Nephron progenitor cell (in vitro differentiated cells): ENCODE measurements around the gene TTC34.

ENCODE experiments used
- DNase-seq: peaks from one replicate; pipeline ENCODE4 v3.0.0; 2021
- H3K27ac Mint-ChIP-seq: 2 replicates; pipeline ENCODE4 v1.8.0; 2021; ENCODE audit warnings: mild to moderate bottlenecking, moderate library complexity, mixed read lengths
- H3K27me3 Mint-ChIP-seq: 2 replicates; pipeline ENCODE4 v1.8.0; 2021; ENCODE audit warnings: mild to moderate bottlenecking, low read depth, mixed read lengths; ENCODE audit not compliant: poor library complexity
- H3K36me3 Mint-ChIP-seq: 2 replicates; pipeline ENCODE4 v1.8.0; 2021; ENCODE audit warnings: low read depth, mixed read lengths
- H3K4me1 Mint-ChIP-seq: 2 replicates; pipeline ENCODE4 v1.8.0; 2021; ENCODE audit warnings: mixed read lengths
- H3K4me3 Mint-ChIP-seq: 2 replicates; pipeline ENCODE4 v1.8.0; 2021; ENCODE audit warnings: mild to moderate bottlenecking, moderate library complexity, mixed read lengths
- H3K9me3 Mint-ChIP-seq: 2 replicates; pipeline ENCODE4 v1.8.0; 2021; ENCODE audit warnings: mild to moderate bottlenecking, moderate library complexity, mixed read lengths
- CTCF ChIP-seq: fragments of 200-600 bp; sonication (generic); IDR thresholded peaks from 2 replicates; pipeline ENCODE4 v1.5.0; 2021; ENCODE audit warnings: antibody characterized with exemption

Gene TTC34

GRCh38 chr1:2646837-2647236 lies 154.7 kb downstream of the TTC34 start:
- TF ChIP-seq CTCF, result no peak
- H3K27me3 Mint-ChIP-seq, result peaks cover 16% of the 10 kb centered on the region
- peaks cover 5% of the 10 kb centered on the region for H3K4me1 Mint-ChIP-seq
- H3K4me3 Mint-ChIP-seq, result no peak overlapping the region
- no peak for DNase-seq
- peaks cover 46% of the 10 kb centered on the region for H3K9me3 Mint-ChIP-seq
- H3K36me3 Mint-ChIP-seq, result peaks cover 5% of the 10 kb centered on the region
- no peak overlapping the region for H3K27ac Mint-ChIP-seq

GRCh38 chr1:2645776-2646175 lies 155.7 kb downstream of the TTC34 start:
- no peak for DNase-seq
- Mint-ChIP-seq H3K27me3 (peaks cover 16% of the 10 kb centered on the region), H3K36me3 (peaks cover 5% of the 10 kb centered on the region), H3K4me1 (peaks cover 5% of the 10 kb centered on the region), H3K27ac (no peak overlapping the region), H3K4me3 (no peak overlapping the region), H3K9me3 (peaks cover 41% of the 10 kb centered on the region)
- TF ChIP-seq CTCF, result no peak

GRCh38 chr1:2645143-2645542 lies 156.3 kb downstream of the TTC34 start:
- no peak for TF ChIP-seq CTCF

GRCh38 chr1:2644591-2645101 lies 156.8 kb downstream of the TTC34 start:
- H3K27me3 Mint-ChIP-seq, result peaks cover 16% of the 10 kb centered on the region
- no peak for DNase-seq
- peaks cover 5% of the 10 kb centered on the region for H3K36me3 Mint-ChIP-seq
- H3K27ac Mint-ChIP-seq, result no peak overlapping the region
- no peak overlapping the region for H3K4me3 Mint-ChIP-seq
- peaks cover 39% of the 10 kb centered on the region for H3K9me3 Mint-ChIP-seq
- TF ChIP-seq CTCF, result no peak
- H3K4me1 Mint-ChIP-seq, result peaks cover 5% of the 10 kb centered on the region

More at GRCh38 chr1:2645143-2645542, 156.3 kb downstream of the TTC34 start:
- Mint-ChIP-seq H3K4me1 (peaks cover 5% of the 10 kb centered on the region), H3K27me3 (peaks cover 16% of the 10 kb centered on the region), H3K9me3 (peaks cover 39% of the 10 kb centered on the region), H3K27ac (no peak overlapping the region), H3K36me3 (peaks cover 5% of the 10 kb centered on the region), H3K4me3 (no peak overlapping the region)
- no peak for DNase-seq

GRCh38 chr1:2644171-2644570 lies 157.3 kb downstream of the TTC34 start:
- Mint-ChIP-seq H3K27ac (no peak overlapping the region), H3K36me3 (peaks cover 5% of the 10 kb centered on the region), H3K4me3 (peak overlapping the region; percentile 83), H3K4me1 (peaks cover 5% of the 10 kb centered on the region), H3K9me3 (peaks cover 35% of the 10 kb centered on the region), H3K27me3 (peaks cover 16% of the 10 kb centered on the region)
- no peak for DNase-seq
- no peak for TF ChIP-seq CTCF

GRCh38 chr1:2643414-2644077 lies 157.9 kb downstream of the TTC34 start:
- peaks cover 5% of the 10 kb centered on the region for H3K36me3 Mint-ChIP-seq
- H3K27me3 Mint-ChIP-seq, result peaks cover 10% of the 10 kb centered on the region
- peaks cover 29% of the 10 kb centered on the region for H3K9me3 Mint-ChIP-seq
- H3K4me3 Mint-ChIP-seq, result peak overlapping the region; percentile 83
- peaks cover 5% of the 10 kb centered on the region for H3K4me1 Mint-ChIP-seq
- DNase-seq, result no peak
- no peak overlapping the region for H3K27ac Mint-ChIP-seq
- TF ChIP-seq CTCF, result no peak
